ENCODE measurements around the gene CENPVL2.
"Not testable (repeated sequence)": the region's sequence is repeated elsewhere in the genome, so short reads cannot be mapped to it uniquely, and the experiment has no call there.

The CENPVL2 gene

GRCh38 chrX:51682720-51683062 is at the start of gene CENPVL2:
CENPVL2 (minus strand) TSS chrX:51682831; CDS start chrX:51682831, 0 bp downstream.
- not testable (repeated sequence) for DNase-seq (ENCODE audit: low read depth in 3 of 3, low spot score in 1 of 3)

- DNase-seq (ENCODE audit: low read depth in 3 of 3, low spot score in 1 of 3), result no peak
Observed at GRCh38 chrX:51728202-51728601, 45.6 kb upstream of the CENPVL2 start.

GRCh38 chrX:51712943-51713647 is 30.5 kb upstream of the CENPVL2 start:
- DNase-seq (ENCODE audit: low read depth in 3 of 3, low spot score in 1 of 3), result not testable (repeated sequence)

GRCh38 chrX:51710277-51711164 is 27.9 kb upstream of the CENPVL2 start, which contains the start of gene CENPVL1:
CENPVL1 (plus strand) TSS chrX:51710512; CDS start chrX:51710512, 0 bp downstream.
- DNase-seq (ENCODE audit: low read depth in 3 of 3, low spot score in 1 of 3), result not testable (repeated sequence)

- DNase-seq (ENCODE audit: low read depth in 3 of 3, low spot score in 1 of 3), result no peak
Observed at GRCh38 chrX:51697397-51697796, 14.8 kb upstream of the CENPVL2 start.

GRCh38 chrX:51694254-51694653 is 11.6 kb upstream of the CENPVL2 start:
- DNase-seq (ENCODE audit: low read depth in 3 of 3, low spot score in 1 of 3), result no peak

- not testable (repeated sequence) for DNase-seq (ENCODE audit: low read depth in 3 of 3, low spot score in 1 of 3)
Observed at GRCh38 chrX:51681808-51682719, 567 bp downstream of the CENPVL2 start.

GRCh38 chrX:51679689-51680433 is 2.8 kb downstream of the CENPVL2 start:
- DNase-seq (ENCODE audit: low read depth in 3 of 3, low spot score in 1 of 3), result not testable (repeated sequence)

GRCh38 chrX:51665981-51666380 is 16.6 kb downstream of the CENPVL2 start:
- DNase-seq (ENCODE audit: low read depth in 3 of 3, low spot score in 1 of 3), result no peak

- no peak for DNase-seq (ENCODE audit: low read depth in 3 of 3, low spot score in 1 of 3)
Observed at GRCh38 chrX:51643377-51643776, 39.3 kb downstream of the CENPVL2 start.

GRCh38 chrX:51641421-51642021 is 41.1 kb downstream of the CENPVL2 start:
- no peak for DNase-seq (ENCODE audit: low read depth in 3 of 3, low spot score in 1 of 3)

- DNase-seq (ENCODE audit: low read depth in 3 of 3, low spot score in 1 of 3), result not testable (repeated sequence)
Observed at GRCh38 chrX:51636511-51636910, 46.1 kb downstream of the CENPVL2 start.
